IMR-90 (cell line): ENCODE measurements around the gene TEDC1. TPM values are rescaled to one million over a fixed set of nuclear protein-coding genes. Genes with fewer than 3 reads are reported as not detected.
A peak's percentile ranks its signal among the peaks of the same experiment; 100 is the strongest.

Experiments used
- ATAC-seq: fragments of 200-7000 bp; cut with Tn5 transposase; 2 replicates; pipeline ENCODE4 v1.9.1; 2020; ENCODE audit warnings: low read depth, mild to moderate bottlenecking, moderate library complexity
- BruUV-seq: library from RNA; stranded (reverse); fragments of 400-500 nt; replicated peaks from 2 replicates; lab custom pipeline; 2021; lab: Mats Ljungman, UMichigan
- CTCF ChIA-PET: fragments of 300-600 bp; formaldehyde crosslinking; extraction: SDS; loops from one replicate; lab custom pipeline; 2021; ENCODE audit warnings: antibody characterized with exemption; lab: Yijun Ruan, JAX
- POLR2A ChIA-PET: fragments of 300-600 bp; sonication (Branson Sonifier 250); formaldehyde crosslinking; loops from one replicate; lab custom pipeline; 2022; ENCODE audit warnings: antibody characterized with exemption; ENCODE audit not compliant: unreplicated experiment; lab: Charles Lee
- DNase-seq: peaks from one replicate; pipeline ENCODE4 v3.0.0; 2013
- H2AFZ ChIP-seq: replicated peaks from 2 replicates; pipeline ENCODE3; 2013; ENCODE audit warnings: low read length, mild to moderate bottlenecking; ENCODE audit not compliant: poor library complexity
- H2AK5ac ChIP-seq: 2 replicates; pipeline ENCODE4 v1.6.1; 2013; ENCODE audit warnings: low read depth, low read length, inconsistent platforms
- H2AK9ac ChIP-seq: replicated peaks from 2 replicates; pipeline ENCODE3; 2013; ENCODE audit warnings: mild to moderate bottlenecking, low read depth, low read length, moderate library complexity; ENCODE audit not compliant: poor library complexity
- H2BK120ac ChIP-seq: 2 replicates; pipeline ENCODE4 v1.6.1; 2013; ENCODE audit warnings: low read depth, low read length, inconsistent platforms
- H2BK15ac ChIP-seq: 3 replicates; pipeline ENCODE4 v1.6.1; 2013; ENCODE audit warnings: low read depth, low read length, inconsistent platforms
- H2BK20ac ChIP-seq: 2 replicates; pipeline ENCODE4 v1.6.1; 2013; ENCODE audit warnings: low read depth, mild to moderate bottlenecking, inconsistent platforms, low read length, moderate library complexity
- H2BK5ac ChIP-seq: 2 replicates; pipeline ENCODE4 v1.6.1; 2013; ENCODE audit warnings: mild to moderate bottlenecking, low read depth, low read length, inconsistent platforms; ENCODE audit not compliant: poor library complexity, severe bottlenecking
- H3K14ac ChIP-seq: replicated peaks from 2 replicates; pipeline ENCODE4 v1.6.1; 2013; ENCODE audit warnings: low read depth, low read length, inconsistent platforms
- H3K18ac ChIP-seq: 2 replicates; pipeline ENCODE4 v1.6.1; 2013; ENCODE audit warnings: low read depth, low read length, control low read depth
- H3K23ac ChIP-seq: 2 replicates; pipeline ENCODE4 v1.6.1; 2013; ENCODE audit warnings: low read depth, low read length, inconsistent platforms
- H3K27ac ChIP-seq: 2 replicates; pipeline ENCODE4 v1.5.1; 2013; ENCODE audit warnings: mild to moderate bottlenecking, control low read depth, low read length; ENCODE audit not compliant: insufficient read depth
- H3K27me3 ChIP-seq: 2 replicates; pipeline ENCODE4 v1.6.1; 2013; ENCODE audit warnings: low read length; ENCODE audit not compliant: control insufficient read depth, insufficient read depth
- H3K36me3 ChIP-seq: 2 replicates; pipeline ENCODE4 v1.6.1; 2013; ENCODE audit warnings: low read length, mixed read lengths; ENCODE audit not compliant: control insufficient read depth, insufficient read depth
- H3K4ac ChIP-seq: 2 replicates; pipeline ENCODE4 v1.6.1; 2013; ENCODE audit warnings: low read depth, low read length, inconsistent platforms
- H3K4me1 ChIP-seq: 2 replicates; pipeline ENCODE4 v1.6.1; 2013; ENCODE audit warnings: low read length, mixed read lengths; ENCODE audit not compliant: control insufficient read depth, insufficient read depth
- H3K4me2 ChIP-seq: 2 replicates; pipeline ENCODE4 v1.6.1; 2013; ENCODE audit warnings: low read depth, mild to moderate bottlenecking, control low read depth, low read length, moderate library complexity
- H3K4me3 ChIP-seq: 2 replicates; pipeline ENCODE4 v1.5.1; 2013; ENCODE audit warnings: low read depth, mild to moderate bottlenecking, control low read depth, low read length, moderate library complexity; ENCODE audit not compliant: insufficient read depth
- H3K56ac ChIP-seq: 2 replicates; pipeline ENCODE4 v1.6.1; 2013; ENCODE audit warnings: low read length, inconsistent platforms; ENCODE audit not compliant: insufficient read depth; ENCODE audit errors: extremely low read depth
- H3K79me1 ChIP-seq, 2 experiments: 2 replicates each; pipeline ENCODE4 v1.6.1; 2013; ENCODE audit warnings: low read length in 2 of 2, inconsistent platforms in 1 of 2, low read depth in 1 of 2
- H3K9ac ChIP-seq: 2 replicates; pipeline ENCODE4 v1.6.1; 2013; ENCODE audit warnings: low read depth, low read length, control low read depth
- H3K9me1 ChIP-seq: 2 replicates; pipeline ENCODE4 v1.6.1; 2013; ENCODE audit warnings: low read length, inconsistent platforms; ENCODE audit not compliant: insufficient read depth
- H3K9me3 ChIP-seq: 2 replicates; pipeline ENCODE4 v1.6.1; 2013; ENCODE audit warnings: low read length; ENCODE audit not compliant: control insufficient read depth, insufficient read depth
- H4K20me1 ChIP-seq: 2 replicates; pipeline ENCODE4 v1.6.1; 2013; ENCODE audit warnings: low read length, inconsistent platforms; ENCODE audit not compliant: insufficient read depth
- H4K5ac ChIP-seq: 2 replicates; pipeline ENCODE4 v1.6.1; 2013; ENCODE audit warnings: mild to moderate bottlenecking, low read depth, low read length, control low read depth
- H4K8ac ChIP-seq, 2 experiments: 2 replicates each; pipeline ENCODE4 v1.6.1; 2013; ENCODE audit warnings: low read depth in 2 of 2, low read length in 2 of 2, control low read depth in 1 of 2, inconsistent platforms in 1 of 2
- H4K91ac ChIP-seq: 2 replicates; pipeline ENCODE4 v1.6.1; 2013; ENCODE audit warnings: low read depth, low read length, inconsistent platforms; ENCODE audit not compliant: insufficient read depth
- CEBPB ChIP-seq: IDR thresholded peaks from 2 replicates; pipeline ENCODE4 v1.6.1; 2012; ENCODE audit warnings: low read depth, low read length, improper control_type of control experiment
- CHD1 ChIP-seq: IDR thresholded peaks from 2 replicates; pipeline ENCODE4 v1.6.1; 2012; ENCODE audit warnings: low read depth, low read length, improper control_type of control experiment
- CTCF ChIP-seq: conservative IDR thresholded peaks from 2 replicates; pipeline ENCODE4 v1.5.1; 2012; ENCODE audit warnings: mild to moderate bottlenecking, low read depth, low read length, improper control_type of control experiment
- FOS ChIP-seq: fragments of 150-350 bp; IDR thresholded peaks from 2 replicates; pipeline ENCODE4 v1.6.1; 2016; ENCODE audit warnings: low read depth, low read length
- MXI1 ChIP-seq: IDR thresholded peaks from 2 replicates; pipeline ENCODE4 v1.6.1; 2012; ENCODE audit warnings: low read depth, mild to moderate bottlenecking, low read length, moderate library complexity, borderline replicate concordance
- NFE2L2 ChIP-seq: fragments of 150-350 bp; IDR thresholded peaks from 2 replicates; pipeline ENCODE4 v1.6.1; 2016; ENCODE audit warnings: low read depth, mild to moderate bottlenecking, low read length
- POLR2A ChIP-seq: IDR thresholded peaks from 2 replicates; pipeline ENCODE4 v1.6.1; 2012; ENCODE audit warnings: mild to moderate bottlenecking, low read depth, low read length
- RAD21 ChIP-seq: IDR thresholded peaks from 2 replicates; pipeline ENCODE4 v1.6.1; 2012; ENCODE audit warnings: low read length, improper control_type of control experiment
- SMC3 ChIP-seq: fragments of 150-350 bp; IDR thresholded peaks from 2 replicates; pipeline ENCODE4 v1.6.1; 2016; ENCODE audit warnings: low read depth, mild to moderate bottlenecking, antibody characterized with exemption, low read length, moderate library complexity
- USF2 ChIP-seq: fragments of 150-350 bp; IDR thresholded peaks from 2 replicates; pipeline ENCODE4 v1.6.1; 2017; ENCODE audit warnings: mild to moderate bottlenecking, antibody characterized with exemption, low read length, low read depth
- WGBS, 2 experiments: methylation state at CpG; one replicate each; pipeline versions ENCODE4 v1.1.5 to v1.1.7; 2013; ENCODE audit warnings: missing lambda C conversion rate in 2 of 2; ENCODE audit not compliant: insufficient read length in 1 of 2; ENCODE audit errors: extremely low coverage in 2 of 2; 5-methylcytosine and 5-hydroxymethylcytosine counted together
- dilution Hi-C: fragments of 300-500 bp; cut with HindIII; formaldehyde crosslinking; loops from one replicate; pipeline ENCODE4 v1.14.3; 2018; ENCODE audit warnings: low sequenced_read_pairs; ENCODE audit not compliant: unreplicated experiment
- in situ Hi-C: fragments of 300-500 bp; cut with MboI; formaldehyde crosslinking; loops from 3 replicates; pipeline ENCODE4 v1.14.3; 2019; ENCODE audit warnings: low sequenced_read_pairs, inconsistent platforms, mixed read lengths
- intact Hi-C: fragments of 100-400 bp; cut with micrococcal nuclease; formaldehyde crosslinking; loops from 2 replicates; pipeline ENCODE4 v1.10.0; 2022
- polyA plus RNA-seq, 3 experiments: library from polyadenylated mRNA; depleted of rRNA; stranded (reverse); fragments of >200 nt; gene quantifications; 2 replicates each; pipeline ENCODE4 v1.2.3, GENCODE V29; 2012; ENCODE audit warnings: low replicate concordance in 1 of 3
- total RNA-seq: library from RNA; depleted of rRNA; stranded (reverse); fragments of >200 nt; gene quantifications from 2 replicates; pipeline ENCODE4 v1.2.3, GENCODE V29; 2012
- TF ChIP-seq, protein P1 (sequence below): fragments of 150-350 bp; IDR thresholded peaks from 2 replicates; pipeline ENCODE4 v1.6.1; 2016; ENCODE audit warnings: low read depth, mild to moderate bottlenecking, low read length, moderate library complexity, borderline replicate concordance

The TEDC1 gene
- total and polyA plus RNA-seq, 2 of the 4 experiments (the other 2 are of a cell fraction): 5.7 to 6.4 TPM

DNA sequence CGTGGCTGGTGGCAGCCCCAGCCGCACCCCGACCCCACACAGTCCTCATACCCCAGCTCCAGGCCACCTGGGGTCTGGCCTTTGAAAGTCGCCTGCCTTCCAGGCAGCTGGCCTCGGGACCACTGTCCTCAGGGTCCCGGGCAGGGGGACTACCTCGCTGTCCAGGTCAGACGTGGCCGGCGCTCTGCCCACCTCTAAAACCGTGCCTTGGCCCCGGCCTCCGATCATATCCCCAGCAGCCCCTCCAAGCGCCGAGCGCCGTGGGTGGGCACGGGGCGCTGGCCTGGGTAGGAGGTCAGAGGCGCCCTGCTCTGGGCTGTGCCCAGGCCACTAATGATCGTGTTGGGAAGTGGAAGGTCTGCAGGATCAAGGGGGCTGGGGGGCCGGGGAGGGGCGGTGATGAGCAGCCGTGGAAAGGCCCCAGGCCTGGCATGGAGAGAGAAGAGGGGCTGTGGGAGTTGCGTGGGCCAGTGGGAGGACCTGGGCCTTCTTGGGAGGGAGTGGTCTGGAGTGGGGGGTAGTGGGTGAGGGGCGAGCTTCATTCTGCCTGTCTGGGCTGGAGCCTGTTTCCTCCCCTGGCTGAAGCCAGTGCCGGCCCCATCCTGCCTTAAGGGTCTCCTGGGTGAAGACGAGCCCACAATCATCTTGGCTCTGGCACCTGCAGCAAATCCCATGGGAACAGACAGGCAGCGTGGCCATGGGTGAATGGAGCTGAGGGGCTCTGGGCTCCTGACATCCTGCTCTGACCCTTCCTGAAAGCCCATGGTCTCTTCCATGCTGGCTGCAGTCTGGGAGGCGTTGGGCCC lies 40.2 kb downstream of the TEDC1 start:
- H3K4me3 ChIP-seq: no peak overlapping the region
- H2BK15ac ChIP-seq: no peak overlapping the region
- peak overlapping the region; percentile 28 for H2AK9ac ChIP-seq
- H3K79me1 ChIP-seq: no peaks in the 10 kb centered on the region
- TF ChIP-seq CHD1 (no peak), MXI1 (no peak), SMC3 (no peak), USF2 (no peak), NFE2L2 (no peak), POLR2A (no peak), CEBPB (no peak), RAD21 (no peak), CTCF (no peak), FOS (no peak)
- TF ChIP-seq, protein P1, sequence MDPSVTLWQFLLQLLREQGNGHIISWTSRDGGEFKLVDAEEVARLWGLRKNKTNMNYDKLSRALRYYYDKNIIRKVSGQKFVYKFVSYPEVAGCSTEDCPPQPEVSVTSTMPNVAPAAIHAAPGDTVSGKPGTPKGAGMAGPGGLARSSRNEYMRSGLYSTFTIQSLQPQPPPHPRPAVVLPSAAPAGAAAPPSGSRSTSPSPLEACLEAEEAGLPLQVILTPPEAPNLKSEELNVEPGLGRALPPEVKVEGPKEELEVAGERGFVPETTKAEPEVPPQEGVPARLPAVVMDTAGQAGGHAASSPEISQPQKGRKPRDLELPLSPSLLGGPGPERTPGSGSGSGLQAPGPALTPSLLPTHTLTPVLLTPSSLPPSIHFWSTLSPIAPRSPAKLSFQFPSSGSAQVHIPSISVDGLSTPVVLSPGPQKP: no peak
- H3K9me3 ChIP-seq: no peaks in the 10 kb centered on the region
- dilution Hi-C loops: no loop called here
- H3K27ac ChIP-seq: no peak overlapping the region
- no peaks in the 10 kb centered on the region for H3K36me3 ChIP-seq
- no peak overlapping the region for H4K5ac ChIP-seq
- ChIA-PET CTCF (no interaction called here), POLR2A (no interaction called here)
- H4K20me1 ChIP-seq: no peaks in the 10 kb centered on the region
- H2BK5ac ChIP-seq: no peak overlapping the region
- in situ Hi-C loops: no loop called here
- no peak overlapping the region for H2BK120ac ChIP-seq
- H2AK5ac ChIP-seq: no peak overlapping the region
- H3K27me3 ChIP-seq: peaks cover 12% of the 10 kb centered on the region
- no TSS peak for BruUV-seq
- H3K23ac ChIP-seq: no peak overlapping the region
- H3K9me1 ChIP-seq: no peaks in the 10 kb centered on the region
- no peak overlapping the region for H2BK20ac ChIP-seq
- no peak overlapping the region for H3K4ac ChIP-seq
- WGBS, 2 experiments: 93% methylated on average over 3 of the region's 30 CpGs; no CpG with 5 or more reads in 1 of the 2 experiments
- no peak overlapping the region for H3K14ac ChIP-seq
- no peak overlapping the region for H3K18ac ChIP-seq
- no peak for DNase-seq
- intact Hi-C loops: no loop called here
- H3K56ac ChIP-seq: no peak overlapping the region
- H4K91ac ChIP-seq: no peak overlapping the region
- no peak overlapping the region for H3K9ac ChIP-seq
- H3K4me1 ChIP-seq: peaks cover 9% of the 10 kb centered on the region; the same call in 1 of the 2 replicates
- no peak overlapping the region for H3K4me2 ChIP-seq
- no peak overlapping the region for H4K8ac ChIP-seq
- no peak for ATAC-seq
- no peak overlapping the region for H2AFZ ChIP-seq
